K562 (cell line): Measurements from ENCODE around the gene CR2. TPM values are rescaled to one million over a fixed set of nuclear protein-coding genes. Genes with fewer than 3 reads are reported as not detected.
A peak's percentile ranks its signal among the peaks of the same experiment; 100 is the strongest.

Source experiments
- BRF1 ChIP-seq: IDR thresholded peaks from 3 replicates; pipeline ENCODE4 v1.6.1; 2011; ENCODE audit warnings: borderline replicate concordance, mild to moderate bottlenecking; ENCODE audit not compliant: insufficient read length; ENCODE audit errors: extremely low read depth
- E2F5 ChIP-seq: sonication (generic); formaldehyde crosslinking; IDR thresholded peaks from 2 replicates; pipeline ENCODE4 v1.8.0; 2022; ENCODE audit warnings: mild to moderate bottlenecking, missing genetic modification reagents
- FUS ChIP-seq: fragments of 200-400 bp; formaldehyde crosslinking; optimal IDR thresholded peaks from 2 replicates; pipeline ENCODE3; 2017; ENCODE audit warnings: low read depth, low read length
- MBD1 ChIP-seq: fragments of 250-450 bp; sonication (Bioruptor Pico); IDR thresholded peaks from 2 replicates; pipeline ENCODE4 v1.8.0; 2022; ENCODE audit warnings: inconsistent platforms
- MBD2 ChIP-seq: sonication (generic); IDR thresholded peaks from 2 replicates; pipeline ENCODE4 v1.6.1; 2016; ENCODE audit warnings: low read depth, borderline replicate concordance
- MLLT1 ChIP-seq, 2 experiments: fragments of 450-650 bp; IDR thresholded peaks; 2 replicates each; pipeline ENCODE4 v1.6.1; 2016
- PCBP2 ChIP-seq: fragments of 200-400 bp; formaldehyde crosslinking; IDR thresholded peaks from 2 replicates; pipeline ENCODE4 v1.6.1; 2018; ENCODE audit warnings: low read length, low read depth, mild to moderate bottlenecking, moderate library complexity; ENCODE audit not compliant: poor library complexity, severe bottlenecking
- RCOR1 ChIP-seq, 2 experiments: IDR thresholded peaks; 2 replicates each; pipeline ENCODE4 v1.6.1; 2012; ENCODE audit warnings: low read depth in 2 of 2, low read length in 2 of 2, borderline replicate concordance in 1 of 2, improper control_type of control experiment in 1 of 2
- TRIM28 ChIP-seq: fragments of 450-650 bp; IDR thresholded peaks from 2 replicates; pipeline ENCODE4 v1.6.1; 2017
- ZNF24 ChIP-seq: fragments of 450-650 bp; IDR thresholded peaks from 2 replicates; pipeline ENCODE4 v1.6.1; 2016
- ZNF324 ChIP-seq: fragments of 250-450 bp; sonication (Bioruptor Pico); IDR thresholded peaks from 2 replicates; pipeline ENCODE4 v1.4.0; 2020; ENCODE audit warnings: mild to moderate bottlenecking
- ZNF407 ChIP-seq: fragments of 450-650 bp; IDR thresholded peaks from 2 replicates; pipeline ENCODE4 v1.6.1; 2016; ENCODE audit warnings: low read depth
- ZNF507 ChIP-seq: conservative IDR thresholded peaks from 2 replicates; pipeline ENCODE4 v1.6.1; 2017; ENCODE audit warnings: missing genetic modification characterization, missing compliant biosample characterization
- ZNF583 ChIP-seq: fragments of 250-450 bp; sonication (Bioruptor Pico); IDR thresholded peaks from 2 replicates; pipeline ENCODE4 v1.4.0; 2020
- polyA plus RNA-seq, 8 experiments: library from polyadenylated mRNA; depleted of rRNA in 4 of 8; stranded (reverse) in 5 of 8; unstranded in 3 of 8; fragments of >200 nt; fragmentation: Nextera tagmentation in 2 of 8; fragmentation: Illumina TruSeq in 1 of 8; extraction: Ambion mirVana in 2 of 8; extraction: Trizol in 1 of 8; gene quantifications; 2 replicates each; pipeline versions ENCODE4 v1.2.1 to v1.2.3, GENCODE V29; 2011 to 2014; ENCODE audit warnings: inconsistent platforms in 1 of 8, missing spikeins in 1 of 8
- total RNA-seq, 7 experiments: library from RNA; depleted of rRNA in 6 of 7; stranded (reverse); fragments of >200 nt in 6 of 7; fragmentation: Illumina TruSeq in 2 of 7; extraction: Trizol in 2 of 7; gene quantifications; 2 replicates each; pipeline versions ENCODE4 v1.2.1 to v1.2.3, GENCODE V29; 2011 to 2021; ENCODE audit warnings: low replicate concordance in 1 of 7

The CR2 gene
- total and polyA plus RNA-seq, 9 of the 15 experiments (the other 6 are each of a cell fraction or from before 2014, with no cell fraction given) = 0.07 to 0.67 (median 0.37) TPM

- no peak for TF ChIP-seq ZNF583 (CRISPR knock-in tag)
- TF ChIP-seq PCBP2 = no peak
- no peak for TF ChIP-seq MLLT1 (IDR thresholded peaks at IDR 0.05)
- TF ChIP-seq ZNF24 = no peak
- no peak for TF ChIP-seq ZNF507 (tag)
- TF ChIP-seq TRIM28 = peak; percentile 94
- TF ChIP-seq RCOR1 (IDR thresholded peaks at IDR 0.05; ENCODE audit: borderline replicate concordance in 1 of 2, low read depth in 2 of 2, low read length in 2 of 2) = no peak
- TF ChIP-seq MBD1 (CRISPR knock-in tag) = 0 out of 2 replicates have a peak, but pooled peaks have one; percentile 43
- TF ChIP-seq E2F5 (CRISPR knock-in tag) = no peak
- no peak for TF ChIP-seq MBD2
- TF ChIP-seq ZNF324 (CRISPR knock-in tag) = no peak
- TF ChIP-seq FUS = no peak
- TF ChIP-seq ZNF407 = no peak
- TF ChIP-seq BRF1 = no peak
Measured at GRCh38 chr1:207420109-207420508, 34.0 kb upstream of the CR2 start (continued).
